Retinal pigment epithelial cell (primary cell): ENCODE measurements around the gene TSPAN9.

Source experiments
- DNase-seq: peaks from one replicate; pipeline ENCODE4 v3.0.0-alpha.2; 2010; ENCODE audit warnings: low read depth
- H3K4me3 ChIP-seq: 2 replicates; pipeline ENCODE4 v1.5.1; 2011; ENCODE audit warnings: mild to moderate bottlenecking, low read length, control low read depth, moderate library complexity
- TF ChIP-seq, protein P1 (sequence below): conservative IDR thresholded peaks from 2 replicates; pipeline ENCODE4 v1.5.1; 2011; ENCODE audit warnings: low read depth, low read length, control low read depth, inconsistent platforms

TSPAN9 gene

DNA sequence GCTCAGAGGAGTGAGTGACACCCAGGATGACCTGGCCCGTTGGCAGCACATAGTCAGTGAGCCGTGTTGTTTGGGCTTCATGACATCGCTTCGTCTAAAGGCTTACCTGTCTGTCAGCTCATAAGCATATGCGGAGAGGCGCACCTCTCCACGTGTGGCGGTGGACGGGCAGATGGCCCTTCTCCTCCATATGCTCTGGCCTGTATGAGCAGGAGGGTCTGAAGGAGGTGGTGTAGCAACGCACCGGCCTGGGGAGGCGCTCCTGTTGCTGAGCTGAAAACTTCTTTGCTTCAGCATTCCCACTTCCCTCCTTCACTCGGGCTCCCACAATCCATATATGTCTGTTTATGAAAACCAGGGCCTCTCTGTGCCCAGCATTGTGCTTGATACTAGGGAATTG lies 186.1 kb downstream of the TSPAN9 start:
- no peak for DNase-seq
- no peak overlapping the region for H3K4me3 ChIP-seq
- TF ChIP-seq, protein P1, sequence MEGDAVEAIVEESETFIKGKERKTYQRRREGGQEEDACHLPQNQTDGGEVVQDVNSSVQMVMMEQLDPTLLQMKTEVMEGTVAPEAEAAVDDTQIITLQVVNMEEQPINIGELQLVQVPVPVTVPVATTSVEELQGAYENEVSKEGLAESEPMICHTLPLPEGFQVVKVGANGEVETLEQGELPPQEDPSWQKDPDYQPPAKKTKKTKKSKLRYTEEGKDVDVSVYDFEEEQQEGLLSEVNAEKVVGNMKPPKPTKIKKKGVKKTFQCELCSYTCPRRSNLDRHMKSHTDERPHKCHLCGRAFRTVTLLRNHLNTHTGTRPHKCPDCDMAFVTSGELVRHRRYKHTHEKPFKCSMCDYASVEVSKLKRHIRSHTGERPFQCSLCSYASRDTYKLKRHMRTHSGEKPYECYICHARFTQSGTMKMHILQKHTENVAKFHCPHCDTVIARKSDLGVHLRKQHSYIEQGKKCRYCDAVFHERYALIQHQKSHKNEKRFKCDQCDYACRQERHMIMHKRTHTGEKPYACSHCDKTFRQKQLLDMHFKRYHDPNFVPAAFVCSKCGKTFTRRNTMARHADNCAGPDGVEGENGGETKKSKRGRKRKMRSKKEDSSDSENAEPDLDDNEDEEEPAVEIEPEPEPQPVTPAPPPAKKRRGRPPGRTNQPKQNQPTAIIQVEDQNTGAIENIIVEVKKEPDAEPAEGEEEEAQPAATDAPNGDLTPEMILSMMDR: no peak

DNA sequence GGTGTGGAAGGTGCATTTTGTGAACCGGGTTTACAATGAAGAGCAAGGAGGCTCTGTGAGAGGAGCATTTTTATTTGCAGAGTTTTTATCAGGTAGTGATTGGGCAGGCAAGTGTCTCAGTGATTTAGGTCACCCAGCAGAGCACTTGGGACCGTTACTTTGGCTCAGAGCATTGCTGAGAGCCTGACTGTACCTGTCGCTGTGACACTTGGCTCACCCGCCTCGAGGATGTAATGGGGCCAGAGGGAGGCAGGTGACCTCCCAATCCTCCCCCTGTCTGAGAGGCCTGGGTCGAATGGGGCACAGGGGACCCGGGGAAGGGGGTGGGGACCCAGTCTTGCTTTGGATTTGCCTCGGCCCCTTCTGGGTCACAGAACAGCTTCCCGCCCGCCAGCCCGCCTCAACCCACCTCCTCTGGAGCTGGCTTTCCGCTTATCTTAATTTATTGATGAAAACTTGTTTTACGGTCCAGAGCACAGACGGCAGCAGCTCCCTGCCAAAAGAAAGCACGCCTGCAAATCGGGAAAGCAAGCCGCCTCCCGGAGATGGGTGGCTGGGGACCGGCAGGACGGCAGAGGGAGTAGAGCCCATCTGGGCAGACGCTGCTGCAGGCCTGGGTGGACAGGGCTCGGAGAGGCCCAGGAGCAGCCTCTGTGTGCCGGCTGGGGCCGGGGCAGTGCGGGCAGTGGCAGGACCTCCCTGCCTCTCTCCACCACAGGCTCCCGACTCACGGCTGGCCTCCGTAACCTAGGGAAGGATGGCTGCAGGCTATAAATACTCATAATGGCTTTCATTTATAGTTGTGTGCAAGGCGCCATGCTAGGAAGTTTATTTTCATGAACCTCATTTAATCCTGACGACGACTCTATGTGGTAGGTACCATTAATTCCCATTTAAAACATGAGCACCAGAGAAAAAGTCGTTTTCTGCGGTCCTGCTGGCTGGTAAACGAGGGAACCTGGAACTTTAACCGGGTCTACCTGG lies 187.1 kb downstream of the TSPAN9 start:
- no peak overlapping the region for H3K4me3 ChIP-seq
- no peak for DNase-seq
- TF ChIP-seq, protein P1: no peak

DNA sequence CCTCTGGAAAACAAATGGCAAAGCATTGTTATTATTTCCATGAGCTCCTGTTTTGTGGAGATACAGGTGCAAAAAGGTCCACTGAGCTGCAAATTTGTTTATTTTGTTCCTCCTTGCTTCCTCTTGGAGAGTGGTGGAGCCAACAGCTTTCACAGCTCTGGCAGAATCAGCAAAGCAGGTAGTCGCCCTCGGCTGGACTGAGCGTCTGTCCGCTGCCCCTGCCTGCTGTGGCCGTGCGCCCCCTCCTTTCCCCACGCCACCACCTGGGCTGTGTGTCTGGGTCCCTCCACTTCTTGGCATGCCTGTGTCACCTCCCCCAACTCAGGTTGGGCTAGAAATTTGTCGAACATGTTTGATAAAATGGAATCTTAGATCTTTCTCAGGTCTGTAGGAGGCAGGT lies 188.2 kb downstream of the TSPAN9 start:
- TF ChIP-seq, protein P1: no peak
- DNase-seq: no peak
- H3K4me3 ChIP-seq: no peak overlapping the region

DNA sequence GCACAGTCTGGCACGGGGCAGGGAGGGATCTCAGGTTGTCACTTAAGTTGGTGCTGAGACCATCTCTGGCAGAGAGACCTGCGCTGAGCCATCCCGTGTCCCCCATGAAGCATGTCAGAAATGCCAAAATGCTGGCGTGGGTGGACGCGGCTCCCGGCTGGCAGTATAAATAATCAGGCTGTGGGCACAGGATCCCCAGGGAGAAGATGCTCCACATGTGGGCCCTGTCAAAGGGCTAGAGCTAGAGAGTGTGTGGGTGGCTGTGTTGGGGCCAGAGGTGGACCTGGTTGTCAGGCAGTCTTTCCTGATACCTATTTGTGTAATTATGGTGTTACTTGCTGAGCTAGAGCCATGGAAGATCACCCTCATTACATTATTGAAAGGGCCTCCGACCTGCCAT lies 189.5 kb downstream of the TSPAN9 start:
- no peak for DNase-seq
- TF ChIP-seq, protein P1: no peak
- H3K4me3 ChIP-seq: no peak overlapping the region

DNA sequence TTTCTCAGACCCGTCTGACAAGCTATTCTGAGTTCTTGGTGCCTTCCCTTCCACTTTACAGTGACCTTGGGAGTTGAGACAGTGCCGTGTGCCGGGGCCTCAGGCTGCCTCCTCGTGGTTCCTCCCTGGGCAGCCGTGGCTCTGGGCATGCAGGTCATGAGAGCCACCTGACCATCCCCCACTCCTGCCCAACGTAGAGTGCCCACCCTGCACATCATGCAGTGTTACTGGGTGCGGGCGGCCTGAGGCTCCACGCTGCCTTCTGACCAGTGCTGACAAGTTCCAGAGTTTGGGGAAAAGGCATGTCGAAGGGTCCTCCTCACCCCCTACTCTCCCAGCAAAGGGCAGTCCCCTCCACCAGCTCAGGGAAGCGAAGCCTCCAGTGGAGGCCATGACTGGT lies 190.5 kb downstream of the TSPAN9 start:
- TF ChIP-seq, protein P1: no peak
- H3K4me3 ChIP-seq: no peak overlapping the region
- DNase-seq: no peak

DNA sequence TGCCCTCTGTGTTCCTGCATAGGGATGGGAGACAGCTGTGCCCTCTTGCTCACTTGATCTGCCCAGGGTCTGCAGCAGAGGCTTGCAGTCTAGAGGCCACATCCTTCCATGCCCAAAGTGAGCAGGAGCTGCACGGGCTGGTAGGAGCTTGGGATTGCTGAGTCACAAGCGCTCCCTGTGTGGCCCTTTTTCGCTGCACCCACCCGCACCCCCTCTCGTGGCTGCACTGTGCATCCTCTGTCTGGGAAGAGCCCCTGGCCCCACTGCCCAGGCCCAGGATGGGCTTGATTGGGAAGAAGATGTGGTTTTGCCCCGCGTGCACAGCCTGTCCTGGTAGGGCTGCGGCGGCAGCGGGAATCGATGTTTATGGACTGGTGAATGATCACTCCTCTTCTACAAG lies 192.4 kb downstream of the TSPAN9 start:
- DNase-seq: no peak
- TF ChIP-seq, protein P1: no peak
- no peak overlapping the region for H3K4me3 ChIP-seq

DNA sequence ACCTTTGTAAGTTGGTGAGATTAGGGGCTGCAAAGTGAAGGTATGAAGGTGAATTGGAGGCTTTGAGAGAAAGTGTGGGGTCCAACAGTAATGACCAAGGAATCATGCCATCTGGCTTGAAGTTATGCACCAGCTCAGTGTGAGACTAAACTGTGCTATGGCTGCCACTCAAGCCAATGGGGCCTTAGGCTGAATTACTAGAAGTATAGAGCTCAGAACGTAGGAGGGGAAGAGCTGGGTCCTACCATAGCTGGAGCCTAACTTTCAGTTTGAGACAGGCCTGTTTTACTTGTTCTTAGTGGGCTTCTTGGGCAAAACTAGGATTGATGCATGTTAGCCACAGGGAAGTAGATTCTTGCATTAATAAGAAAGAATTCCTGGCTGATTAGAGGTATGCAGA lies 194.0 kb downstream of the TSPAN9 start:
- H3K4me3 ChIP-seq: no peak overlapping the region
- TF ChIP-seq, protein P1: no peak

More for the DNA sequence above, 194.0 kb downstream of the TSPAN9 start:
- DNase-seq: no peak
